Right lobe of liver (tissue), 4 donors: ENCODE results near the gene SPATC1L.

Experiments
- CTCF ChIP-seq, 4 donors: fragments of 200-600 bp in 3 of 4; fragments of 450-650 bp in 1 of 4; IDR thresholded peaks; one replicate each; pipeline versions ENCODE4 v1.5.1 to v1.8.0; 2016 to 2022; ENCODE audit warnings: antibody characterized with exemption in 4 of 4, mild to moderate bottlenecking in 2 of 4
- POLR2A ChIP-seq: fragments of 450-650 bp; IDR thresholded peaks from one replicate; pipeline ENCODE4 v1.6.1; 2017; ENCODE audit warnings: antibody characterized with exemption, mild to moderate bottlenecking
- donor health status: DM: no; HTN: no; CAD: no.
- donor health status: DM: no; HTN: no; CAD: no.
- donor health status: DM: no; HTN: yes; CAD: no.

GRCh38 chr21:46185716-46186115 is 1.5 kb upstream of the SPATC1L start:
- TF ChIP-seq CTCF (IDR thresholded peaks at IDR 0.05) = no peak
- TF ChIP-seq POLR2A = no peak
